PC-9 (cell line): ENCODE data around the gene IL17RA. TPM values are rescaled to one million over a fixed set of nuclear protein-coding genes. Genes with fewer than 3 reads are reported as not detected.
A peak's percentile ranks its signal among the peaks of the same experiment; 100 is the strongest.

ENCODE experiments used
- BruUV-seq: library from RNA; stranded (reverse); fragments of 400-500 nt; replicated peaks from 2 replicates; lab custom pipeline; 2021; lab: Mats Ljungman, UMichigan
- CTCF ChIA-PET: fragments of 300-600 bp; sonication (Branson Sonifier 250); formaldehyde crosslinking; loops from one replicate; lab custom pipeline; 2022; ENCODE audit warnings: antibody characterized with exemption; lab: Charles Lee
- POLR2A ChIA-PET: fragments of 300-600 bp; sonication (Branson Sonifier 250); formaldehyde crosslinking; loops from one replicate; lab custom pipeline; 2022; ENCODE audit warnings: antibody characterized with exemption; ENCODE audit not compliant: unreplicated experiment; lab: Charles Lee
- DNase-seq, 2 experiments: peaks; one replicate each; pipeline versions ENCODE4 v3.0.0 to v3.0.0-alpha.2; 2015 to 2022; ENCODE audit warnings: mixed read lengths in 1 of 2
- H2AFZ ChIP-seq: fragments of 200-600 bp; sonication (generic); 2 replicates; pipeline ENCODE4 v1.8.1; 2017; ENCODE audit warnings: antibody characterized with exemption
- H3F3A ChIP-seq: fragments of 200-600 bp; sonication (generic); 2 replicates; pipeline ENCODE4 v1.8.1; 2017; ENCODE audit warnings: antibody characterized with exemption, mild to moderate bottlenecking, low read depth; ENCODE audit not compliant: insufficient read depth
- H3K27ac ChIP-seq: fragments of 200-600 bp; sonication (generic); 2 replicates; pipeline ENCODE4 v1.6.1; 2016; ENCODE audit warnings: mixed run types
- H3K27me3 ChIP-seq: fragments of 200-600 bp; sonication (generic); 2 replicates; pipeline ENCODE4 v1.6.1; 2016; ENCODE audit warnings: low read depth, mixed run types; ENCODE audit not compliant: insufficient read depth
- H3K36me3 ChIP-seq: fragments of 200-600 bp; sonication (generic); 2 replicates; pipeline ENCODE4 v1.6.1; 2016; ENCODE audit warnings: low read depth, mixed run types
- H3K4me1 ChIP-seq: fragments of 200-600 bp; sonication (generic); replicated peaks from 2 replicates; pipeline ENCODE4 v1.6.1; 2016; ENCODE audit warnings: mixed run types; ENCODE audit not compliant: insufficient read depth
- H3K4me2 ChIP-seq: fragments of 200-600 bp; sonication (generic); 2 replicates; pipeline ENCODE4 v1.6.1; 2017; ENCODE audit warnings: mixed run types
- H3K4me3 ChIP-seq: fragments of 200-600 bp; sonication (generic); 2 replicates; pipeline ENCODE4 v1.6.1; 2016; ENCODE audit warnings: mixed run types
- H3K79me2 ChIP-seq: fragments of 200-600 bp; sonication (generic); 2 replicates; pipeline ENCODE4 v1.6.1; 2017; ENCODE audit warnings: low read depth, mixed run types
- H3K9me2 ChIP-seq: fragments of 200-600 bp; sonication (generic); 2 replicates; pipeline ENCODE4 v1.8.1; 2017; ENCODE audit warnings: mild to moderate bottlenecking; ENCODE audit not compliant: insufficient read depth
- H3K9me3 ChIP-seq: fragments of 200-600 bp; sonication (generic); 2 replicates; pipeline ENCODE4 v1.8.1; 2016; ENCODE audit warnings: low read depth; ENCODE audit not compliant: insufficient read depth
- H4K20me1 ChIP-seq: fragments of 200-600 bp; sonication (generic); 2 replicates; pipeline ENCODE4 v1.8.1; 2017; ENCODE audit not compliant: insufficient read depth
- EZH2 ChIP-seq: fragments of 200-600 bp; sonication (generic); IDR thresholded peaks from 2 replicates; pipeline ENCODE4 v1.8.0; 2017; ENCODE audit warnings: antibody characterized with exemption, low read depth
- intact Hi-C: fragments of 100-400 bp; cut with micrococcal nuclease; formaldehyde crosslinking; loops from one replicate; pipeline ENCODE4 v1.10.0; 2022; ENCODE audit not compliant: unreplicated experiment
- total RNA-seq: library from RNA; stranded (reverse); gene quantifications from 2 replicates; pipeline ENCODE4 v1.2.3, GENCODE V29; 2021
- TF ChIP-seq, protein P1 (sequence below): fragments of 200-600 bp; sonication (generic); conservative IDR thresholded peaks from 2 replicates; pipeline ENCODE4 v1.6.1; 2017; ENCODE audit warnings: mixed run types, antibody characterized with exemption, mild to moderate bottlenecking, moderate library complexity

The IL17RA gene
- total RNA-seq, 1 experiment from 2014 or later = 8.2 TPM

DNA sequence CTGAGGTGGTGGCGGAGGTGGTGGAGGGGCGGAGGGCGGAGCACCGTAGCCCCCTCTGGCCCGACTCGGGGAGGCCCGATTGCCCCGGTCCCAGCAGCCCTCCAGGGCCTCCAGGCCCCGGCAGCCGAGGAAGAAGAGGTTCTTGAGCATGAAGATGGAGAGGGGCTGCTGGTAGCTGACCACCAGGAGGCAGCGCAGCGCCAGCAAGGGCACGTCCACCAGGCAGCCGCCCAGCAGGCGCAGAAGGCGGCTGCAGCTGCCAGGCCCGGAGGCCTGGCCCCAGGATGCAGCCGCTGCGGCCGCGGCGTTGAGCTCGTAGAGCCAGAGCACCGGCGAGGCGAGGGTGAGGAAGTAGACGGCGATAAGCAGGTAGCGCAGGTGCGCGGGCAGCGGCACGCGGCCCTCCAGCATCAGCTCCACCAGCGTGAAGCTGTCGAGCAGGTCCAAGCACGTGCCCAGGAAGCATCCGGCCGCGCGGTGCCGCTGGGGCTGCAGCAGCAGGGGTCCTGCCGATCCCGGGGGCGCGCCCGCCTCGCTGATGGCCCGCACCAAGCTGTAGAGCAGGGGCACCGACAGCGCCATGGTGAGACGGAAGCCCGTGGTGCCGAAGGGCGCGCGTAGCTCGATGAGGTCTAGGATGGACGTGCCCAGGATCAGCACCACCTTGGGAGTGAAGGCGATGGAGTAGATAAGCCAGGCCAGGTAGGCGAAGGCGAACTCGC lies 34.8 kb downstream of the IL17RA start:
- Histone ChIP-seq H2AFZ (no peak overlapping the region), H3F3A (no peaks in the 10 kb centered on the region), H3K9me3 (no peaks in the 10 kb centered on the region), H3K79me2 (no peaks in the 10 kb centered on the region), H4K20me1 (no peaks in the 10 kb centered on the region), H3K27me3 (no peaks in the 10 kb centered on the region), H3K4me3 (no peak overlapping the region), H3K9me2 (no peaks in the 10 kb centered on the region), H3K4me2 (no peak overlapping the region), H3K4me1 (no peaks in the 10 kb centered on the region), H3K27ac (no peak overlapping the region), H3K36me3 (no peaks in the 10 kb centered on the region)
- intact Hi-C loops = no loop called here
- TF ChIP-seq, protein P1, sequence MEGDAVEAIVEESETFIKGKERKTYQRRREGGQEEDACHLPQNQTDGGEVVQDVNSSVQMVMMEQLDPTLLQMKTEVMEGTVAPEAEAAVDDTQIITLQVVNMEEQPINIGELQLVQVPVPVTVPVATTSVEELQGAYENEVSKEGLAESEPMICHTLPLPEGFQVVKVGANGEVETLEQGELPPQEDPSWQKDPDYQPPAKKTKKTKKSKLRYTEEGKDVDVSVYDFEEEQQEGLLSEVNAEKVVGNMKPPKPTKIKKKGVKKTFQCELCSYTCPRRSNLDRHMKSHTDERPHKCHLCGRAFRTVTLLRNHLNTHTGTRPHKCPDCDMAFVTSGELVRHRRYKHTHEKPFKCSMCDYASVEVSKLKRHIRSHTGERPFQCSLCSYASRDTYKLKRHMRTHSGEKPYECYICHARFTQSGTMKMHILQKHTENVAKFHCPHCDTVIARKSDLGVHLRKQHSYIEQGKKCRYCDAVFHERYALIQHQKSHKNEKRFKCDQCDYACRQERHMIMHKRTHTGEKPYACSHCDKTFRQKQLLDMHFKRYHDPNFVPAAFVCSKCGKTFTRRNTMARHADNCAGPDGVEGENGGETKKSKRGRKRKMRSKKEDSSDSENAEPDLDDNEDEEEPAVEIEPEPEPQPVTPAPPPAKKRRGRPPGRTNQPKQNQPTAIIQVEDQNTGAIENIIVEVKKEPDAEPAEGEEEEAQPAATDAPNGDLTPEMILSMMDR = no peak
- no peak for TF ChIP-seq EZH2
- POLR2A ChIA-PET = no interaction called here
- CTCF ChIA-PET = no interaction called here
- DNase-seq = no peak
- BruUV-seq = no TSS peak

DNA sequence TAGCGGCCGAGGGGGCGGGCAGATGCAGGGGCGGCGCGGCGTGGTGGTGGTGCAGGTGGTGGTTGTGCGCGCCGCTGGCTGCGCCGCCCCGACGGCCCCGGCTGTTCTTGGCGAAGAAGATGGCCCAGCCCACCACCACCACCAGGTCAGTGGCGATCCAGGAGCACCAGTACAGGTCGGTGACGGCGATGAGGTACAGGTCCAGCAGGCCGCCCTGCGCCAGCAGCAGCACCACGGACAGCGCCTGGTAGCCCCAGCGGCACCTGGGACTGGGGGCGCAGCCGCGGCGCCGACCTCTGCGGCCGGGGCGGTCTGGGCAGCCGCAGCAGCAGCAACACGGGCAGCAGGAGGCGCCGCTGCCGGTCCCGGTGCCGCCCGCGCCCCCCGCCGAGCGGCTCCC lies 35.5 kb downstream of the IL17RA start:
- Histone ChIP-seq H2AFZ (no peak overlapping the region), H3K79me2 (no peaks in the 10 kb centered on the region), H3K27me3 (no peaks in the 10 kb centered on the region), H3K9me3 (no peaks in the 10 kb centered on the region), H3K27ac (no peak overlapping the region), H3K9me2 (no peaks in the 10 kb centered on the region), H3K4me3 (no peak overlapping the region), H3F3A (no peaks in the 10 kb centered on the region), H3K36me3 (no peaks in the 10 kb centered on the region), H3K4me2 (no peak overlapping the region), H3K4me1 (no peaks in the 10 kb centered on the region), H4K20me1 (no peaks in the 10 kb centered on the region)
- BruUV-seq = no TSS peak
- intact Hi-C loops = no loop called here
- CTCF ChIA-PET = no interaction called here
- peak in 1 of 2 experiments; percentile 5 for DNase-seq
- TF ChIP-seq EZH2 = no peak
- TF ChIP-seq, protein P1 = no peak
- POLR2A ChIA-PET = no interaction called here

GRCh38 chr22:17120711-17121232 lies 36.0 kb downstream of the IL17RA start:
- Histone ChIP-seq H3K4me2 (no peak overlapping the region), H3K4me3 (no peak overlapping the region)
- BruUV-seq = no TSS peak

More at GRCh38 chr22:17120711-17121232, 36.0 kb downstream of the IL17RA start:
- Histone ChIP-seq H2AFZ (no peak overlapping the region), H4K20me1 (no peaks in the 10 kb centered on the region), H3K9me3 (no peaks in the 10 kb centered on the region), H3K36me3 (no peaks in the 10 kb centered on the region), H3K27ac (no peak overlapping the region), H3K79me2 (no peaks in the 10 kb centered on the region), H3K4me1 (no peaks in the 10 kb centered on the region), H3F3A (no peaks in the 10 kb centered on the region), H3K9me2 (no peaks in the 10 kb centered on the region), H3K27me3 (no peaks in the 10 kb centered on the region)
- intact Hi-C loops = no loop called here
- DNase-seq = no peak
- ChIA-PET CTCF (no interaction called here), POLR2A (no interaction called here)
- TF ChIP-seq, protein P1 = no peak
- TF ChIP-seq EZH2 = no peak
